ENCODE results near the gene GJA3.

GRCh38 chr13:20195801-20196200 lies 34.9 kb upstream of the GJA3 start:
- no peak for TF ChIP-seq EZH2phosphoT487 (IDR thresholded peaks at IDR 0.05; ENCODE audit: low read depth, severe bottlenecking, unreplicated experiment)
- no peak for TF ChIP-seq CTCF (IDR thresholded peaks at IDR 0.05; ENCODE audit: poor library complexity)
- no peak for TF ChIP-seq EZH2 (IDR thresholded peaks at IDR 0.05; ENCODE audit: borderline replicate concordance)

Data from hepatocyte (in vitro differentiated cells).